Stimulated activated CD4-positive, alpha-beta T cell treated with anti-CD3 and anti-CD28 coated beads, Interleukin-2, amount 100 ng/mL, for 48 hours (primary cell): Measurements from ENCODE around the gene OR4A16.

ENCODE experiments used
- DNase-seq, 2 donors: peaks; one replicate each; pipeline ENCODE4 v3.0.0-alpha.2; 2020

OR4A16 gene, protein sequence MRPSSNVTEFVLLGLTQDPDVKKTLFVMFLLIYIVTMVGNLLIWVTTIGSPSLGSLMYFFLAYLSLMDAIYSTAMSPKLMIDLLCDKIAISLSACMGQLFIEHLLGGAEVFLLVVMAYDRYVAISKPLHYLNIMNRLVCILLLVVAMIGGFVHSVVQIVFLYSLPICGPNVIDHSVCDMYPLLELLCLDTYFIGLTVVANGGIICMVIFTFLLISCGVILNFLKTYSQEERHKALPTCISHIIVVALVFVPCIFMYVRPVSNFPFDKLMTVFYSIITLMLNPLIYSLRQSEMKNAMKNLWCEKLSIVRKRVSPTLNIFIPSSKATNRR

GRCh38 chr11:55342901-55343300 is at the start of gene OR4A16:
Gene OR4A16 (plus strand): TSS chr11:55343201. CDS start chr11:55343201, 0 bp downstream.
- DNase-seq: no peak

DNA sequence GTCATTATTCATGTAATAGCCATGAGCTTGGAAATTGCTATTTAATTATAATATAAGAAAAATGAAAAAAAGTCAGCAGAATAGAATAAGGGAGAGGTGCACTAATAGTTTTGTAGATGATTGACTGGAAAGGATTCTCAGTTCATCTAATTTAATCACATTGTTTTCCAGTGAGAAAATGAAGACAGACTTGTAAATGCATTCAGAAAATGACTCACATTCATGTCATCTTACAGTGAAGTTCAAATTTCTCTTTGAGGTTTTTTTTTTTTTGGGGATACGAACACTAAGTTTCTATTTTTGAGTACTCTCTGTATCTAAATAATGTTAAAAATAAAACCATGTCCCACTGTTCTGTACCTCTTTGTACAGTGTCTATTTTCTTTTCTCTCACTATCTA is 18.5 kb upstream of the OR4A16 start:
- no peak for DNase-seq

GRCh38 chr11:55345306-55345705 is 2.3 kb downstream of the OR4A16 start:
- DNase-seq: no peak

- no peak for DNase-seq
Measured at GRCh38 chr11:55349032-55349431, 6.0 kb downstream of the OR4A16 start.

DNA sequence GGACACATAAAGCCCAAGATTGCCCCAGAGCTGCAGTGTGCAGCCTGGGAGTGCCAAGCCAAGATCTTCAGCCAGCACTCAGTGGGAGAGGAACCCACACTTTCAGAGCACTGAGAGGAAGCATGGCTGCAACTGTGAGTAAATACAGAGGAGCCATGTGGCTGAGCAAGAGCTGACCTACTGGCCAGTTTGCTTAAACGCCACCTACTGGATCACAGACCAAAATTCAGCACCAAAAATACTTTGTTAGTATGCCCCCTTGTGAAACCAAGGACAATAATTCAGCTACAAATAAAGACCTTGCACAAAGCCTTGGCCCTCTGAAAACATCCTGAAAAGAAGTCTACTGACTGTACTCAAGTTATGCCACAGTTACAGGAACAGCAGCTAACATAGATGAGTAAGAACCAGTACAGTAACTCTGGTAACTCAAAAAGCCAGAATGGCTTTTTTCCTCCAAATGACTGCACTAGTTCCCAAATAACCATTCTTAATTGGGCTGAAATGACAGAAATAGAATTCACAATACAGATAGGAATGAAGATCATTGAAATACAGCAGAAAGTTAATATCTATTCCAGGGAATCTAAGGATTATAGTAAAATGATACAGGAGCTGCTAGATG is 14.7 kb downstream of the OR4A16 start:
- DNase-seq: no peak

DNA sequence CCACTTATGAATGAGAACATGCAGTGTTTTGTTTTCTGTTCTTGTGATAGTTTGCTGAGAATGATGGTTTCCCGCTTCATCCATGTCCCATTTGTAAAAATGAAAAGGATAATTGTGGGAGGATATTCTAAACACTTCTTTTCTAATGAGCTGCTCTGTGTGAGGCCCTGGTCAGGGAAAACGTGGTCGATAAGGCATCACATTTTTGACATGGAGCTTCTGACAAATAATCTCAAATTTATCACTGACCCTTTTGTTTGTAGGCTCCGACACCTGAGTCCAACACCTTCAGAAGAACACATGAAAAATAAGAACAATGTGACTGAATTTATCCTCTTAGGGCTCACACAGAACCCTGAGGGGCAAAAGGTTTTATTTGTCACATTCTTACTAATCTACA is 24.7 kb downstream of the OR4A16 start, which contains the start of gene OR4A15:
Gene OR4A15, plus strand, starts transcription at position 301 of the 400 bp plus-strand sequence. Its CDS starts 0 bp downstream, at position 301.
- no peak for DNase-seq
